Vagina (tissue), 2 donors: ENCODE results near the gene COLQ. TPM values are rescaled to one million over a fixed set of nuclear protein-coding genes. Genes with fewer than 3 reads are reported as not detected.
"Not testable (repeated sequence)": the region's sequence is repeated elsewhere in the genome, so short reads cannot be mapped to it uniquely, and the experiment has no call there.

Source experiments
- DNase-seq, 2 donors: peaks; one replicate each; pipeline ENCODE4 v3.0.0-alpha.2; 2017; ENCODE audit errors: extremely low spot score in 2 of 2
- H3K27ac ChIP-seq: fragments of 200-600 bp; sonication (generic); one replicate; pipeline ENCODE4 v1.5.1; 2019
- H3K27me3 ChIP-seq: fragments of 200-600 bp; sonication (generic); one replicate; pipeline ENCODE4 v1.5.1; 2019
- H3K36me3 ChIP-seq, 2 donors: fragments of 200-600 bp; sonication (generic); one replicate each; pipeline ENCODE4 v1.5.1; 2017 to 2019
- H3K4me1 ChIP-seq: fragments of 200-600 bp; sonication (generic); one replicate; pipeline ENCODE4 v1.5.1; 2019
- H3K4me3 ChIP-seq, 2 donors: fragments of 200-600 bp; sonication (generic); 1 replicate in 1 of 2; 2 replicates in 1 of 2; pipeline ENCODE4 v1.5.1; 2016 to 2019
- H3K9me3 ChIP-seq: fragments of 200-600 bp; sonication (generic); one replicate; pipeline ENCODE4 v1.5.1; 2019
- CTCF ChIP-seq, 3 experiments: fragments of 450-650 bp in 2 of 3; fragments of 200-600 bp in 1 of 3; sonication (generic) in 1 of 3; IDR thresholded peaks; one replicate each; pipeline ENCODE4 v1.5.1; 2017 to 2019; ENCODE audit warnings: antibody characterized with exemption in 3 of 3, mild to moderate bottlenecking in 2 of 3, moderate library complexity in 2 of 3
- POLR2A ChIP-seq, 2 donors: fragments of 450-650 bp; IDR thresholded peaks; one replicate each; pipeline ENCODE4 v1.6.1; 2017; ENCODE audit warnings: antibody characterized with exemption in 2 of 2, mild to moderate bottlenecking in 2 of 2, moderate library complexity in 2 of 2
- POLR2AphosphoS5 ChIP-seq, 2 donors: sonication (generic); formaldehyde crosslinking; IDR thresholded peaks; one replicate each; pipeline ENCODE4 v1.9.0; 2017; ENCODE audit warnings: antibody characterized with exemption in 2 of 2, mild to moderate bottlenecking in 2 of 2, low read depth in 1 of 2; ENCODE audit not compliant: insufficient read depth in 1 of 2
- intact Hi-C: fragments of 100-400 bp; cut with DNase I; formaldehyde crosslinking; loops from one replicate; pipeline ENCODE4 v1.15.1; 2023
- total RNA-seq: library from RNA; depleted of rRNA; stranded (reverse); fragments of >200 nt; gene quantifications from one replicate; pipeline ENCODE4 v1.2.3, GENCODE V29; 2016

Gene COLQ
- total RNA-seq, 1 donor from 2014 or later, result 12.8 TPM

GRCh38 chr3:15462451-15462850 lies 59.1 kb downstream of the COLQ start:
- Histone ChIP-seq H3K4me1 (no peaks in the 10 kb centered on the region), H3K27ac (no peak overlapping the region), H3K27me3 (no peaks in the 10 kb centered on the region), H3K4me3 (no peak overlapping the region), H3K9me3 (no peaks in the 10 kb centered on the region), H3K36me3 (no peaks in the 10 kb centered on the region)
- no peak for DNase-seq
- TF ChIP-seq CTCF (IDR thresholded peaks at IDR 0.05) (no peak), POLR2AphosphoS5 (IDR thresholded peaks at IDR 0.05; ENCODE audit: insufficient read depth in 1 of 2, low read depth in 1 of 2) (no peak), POLR2A (IDR thresholded peaks at IDR 0.05) (no peak)
- intact Hi-C loops, result no loop called here

DNA sequence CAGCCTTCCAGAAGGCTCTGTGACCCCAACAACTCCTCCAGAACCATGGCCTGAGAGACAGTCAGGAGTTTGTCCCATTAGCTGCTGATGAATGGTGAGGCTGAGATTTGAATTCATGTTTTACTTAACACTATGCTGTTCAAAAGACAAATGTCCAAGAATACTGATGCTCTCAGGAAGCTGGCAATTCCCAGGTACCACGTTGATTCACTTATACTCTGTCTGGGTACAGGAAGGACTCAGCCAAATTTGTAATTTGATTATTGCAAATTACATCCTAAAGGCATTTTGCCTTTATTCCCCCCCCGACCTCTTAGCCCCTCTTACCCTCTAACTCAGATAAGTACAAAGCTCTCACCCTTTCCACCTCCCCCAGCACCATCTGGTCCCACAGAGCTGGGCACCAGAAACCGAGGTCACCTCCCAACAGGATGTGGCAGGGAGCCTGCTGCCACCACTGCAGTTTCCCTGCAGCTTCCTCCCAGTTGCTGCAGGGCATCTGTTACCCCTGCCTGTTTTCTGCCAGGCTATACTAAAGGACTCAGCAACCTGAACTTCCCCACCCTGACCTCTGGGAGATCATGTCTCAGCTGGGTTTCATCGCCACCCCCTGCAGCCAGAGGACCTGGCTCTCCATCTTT lies 60.5 kb downstream of the COLQ start:
- H3K4me1 ChIP-seq, result no peaks in the 10 kb centered on the region
- DNase-seq, result no peak
- intact Hi-C loops, result no loop called here
- no peak for TF ChIP-seq CTCF (IDR thresholded peaks at IDR 0.05)
- no peak for TF ChIP-seq POLR2A (IDR thresholded peaks at IDR 0.05)
- TF ChIP-seq POLR2AphosphoS5 (IDR thresholded peaks at IDR 0.05; ENCODE audit: insufficient read depth in 1 of 2, low read depth in 1 of 2), result no peak
- no peak overlapping the region for H3K27ac ChIP-seq
- H3K36me3 ChIP-seq, result no peaks in the 10 kb centered on the region
- no peaks in the 10 kb centered on the region for H3K27me3 ChIP-seq
- no peaks in the 10 kb centered on the region for H3K9me3 ChIP-seq
- no peak overlapping the region for H3K4me3 ChIP-seq

- no peak for TF ChIP-seq POLR2A (IDR thresholded peaks at IDR 0.05)
- TF ChIP-seq POLR2AphosphoS5 (IDR thresholded peaks at IDR 0.05; ENCODE audit: insufficient read depth in 1 of 2, low read depth in 1 of 2), result no peak
- no peak for TF ChIP-seq CTCF (IDR thresholded peaks at IDR 0.05)
- Histone ChIP-seq H3K4me1 (no peaks in the 10 kb centered on the region), H3K36me3 (no peaks in the 10 kb centered on the region), H3K9me3 (no peaks in the 10 kb centered on the region), H3K27me3 (no peaks in the 10 kb centered on the region), H3K4me3 (no peak overlapping the region), H3K27ac (no peak overlapping the region)
- DNase-seq, result no peak
- intact Hi-C loops, result no loop called here
Measured at GRCh38 chr3:15458212-15458780, 63.2 kb downstream of the COLQ start.

- DNase-seq, H3K9me3 ChIP-seq, intact Hi-C loops, H3K4me3 ChIP-seq, H3K4me1 ChIP-seq, H3K27me3 ChIP-seq, H3K27ac ChIP-seq, H3K36me3 ChIP-seq: not testable (repeated sequence)
Measured at GRCh38 chr3:15456915-15457314, 64.6 kb downstream of the COLQ start.

GRCh38 chr3:15456321-15456720 lies 65.2 kb downstream of the COLQ start:
- Histone ChIP-seq H3K4me3 (no peak overlapping the region), H3K27me3 (no peaks in the 10 kb centered on the region), H3K36me3 (no peaks in the 10 kb centered on the region), H3K4me1 (no peaks in the 10 kb centered on the region), H3K9me3 (no peaks in the 10 kb centered on the region), H3K27ac (no peak overlapping the region)
- TF ChIP-seq POLR2A (IDR thresholded peaks at IDR 0.05) (no peak), CTCF (IDR thresholded peaks at IDR 0.05) (no peak), POLR2AphosphoS5 (IDR thresholded peaks at IDR 0.05; ENCODE audit: insufficient read depth in 1 of 2, low read depth in 1 of 2) (no peak)
- no peak for DNase-seq
- intact Hi-C loops, result no loop called here
